Endothelial cell of umbilical vein (primary cell): ENCODE measurements around the gene SYT2.

Experiments
- MYC ChIP-seq: IDR thresholded peaks from one replicate; pipeline ENCODE4 v1.6.1; 2011; ENCODE audit warnings: mild to moderate bottlenecking, low read depth, low read length
- POLR2A ChIP-seq: IDR thresholded peaks from 2 replicates; pipeline ENCODE4 v1.6.1; 2012; ENCODE audit warnings: low read depth, mild to moderate bottlenecking, control low read depth, low read length
- POLR2AphosphoS5 ChIP-seq: IDR thresholded peaks from 2 replicates; pipeline ENCODE4 v1.6.1; 2012; ENCODE audit warnings: low read depth, mild to moderate bottlenecking, control low read depth, low read length, moderate library complexity; ENCODE audit not compliant: insufficient read depth
- TF ChIP-seq, protein P1 (sequence below), 2 donors: IDR thresholded peaks; 1 replicate in 1 of 2; 2 replicates in 1 of 2; pipeline ENCODE4 v1.5.1; 2011; ENCODE audit warnings: low read length in 2 of 2, mild to moderate bottlenecking in 2 of 2, moderate library complexity in 2 of 2, control low read depth in 1 of 2, inconsistent platforms in 1 of 2, low read depth in 1 of 2; ENCODE audit not compliant: insufficient read depth in 1 of 2; ENCODE audit errors: extremely low read depth in 1 of 2
- TF ChIP-seq, protein P2 (sequence below): IDR thresholded peaks from 2 replicates; pipeline ENCODE4 v1.6.1; 2011; ENCODE audit not compliant: insufficient read depth, insufficient read length

DNA sequence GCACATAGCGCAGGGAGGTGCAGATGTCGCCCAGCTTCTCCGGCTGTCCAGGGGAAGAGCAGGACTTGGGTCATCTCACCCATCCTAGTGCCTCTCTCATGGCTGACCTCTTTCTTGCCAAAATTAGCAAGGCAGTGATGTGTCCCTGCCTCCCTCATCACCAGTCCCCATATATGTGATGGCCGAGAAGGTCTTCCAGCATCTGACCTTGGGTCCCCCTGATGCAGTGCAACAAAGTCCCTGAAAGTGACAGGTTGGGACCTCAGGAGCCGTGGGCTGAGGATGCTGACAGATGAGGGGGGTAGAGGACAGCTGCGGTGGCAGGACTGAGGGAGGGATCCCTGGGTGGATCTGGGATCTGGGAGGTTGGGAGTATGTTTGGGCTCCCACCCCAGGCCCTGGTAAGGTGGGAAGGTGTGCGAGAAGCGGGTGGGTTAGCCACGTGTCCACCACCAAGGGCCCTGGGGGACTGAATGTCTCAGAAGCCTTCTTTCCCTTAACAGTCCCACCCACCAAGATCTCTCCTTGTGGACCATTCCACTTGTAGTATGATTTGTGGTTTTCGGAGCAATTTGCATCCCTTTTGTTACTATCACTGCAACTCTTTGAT, 109.7 kb downstream of the SYT2 start:
- TF ChIP-seq, protein P1, sequence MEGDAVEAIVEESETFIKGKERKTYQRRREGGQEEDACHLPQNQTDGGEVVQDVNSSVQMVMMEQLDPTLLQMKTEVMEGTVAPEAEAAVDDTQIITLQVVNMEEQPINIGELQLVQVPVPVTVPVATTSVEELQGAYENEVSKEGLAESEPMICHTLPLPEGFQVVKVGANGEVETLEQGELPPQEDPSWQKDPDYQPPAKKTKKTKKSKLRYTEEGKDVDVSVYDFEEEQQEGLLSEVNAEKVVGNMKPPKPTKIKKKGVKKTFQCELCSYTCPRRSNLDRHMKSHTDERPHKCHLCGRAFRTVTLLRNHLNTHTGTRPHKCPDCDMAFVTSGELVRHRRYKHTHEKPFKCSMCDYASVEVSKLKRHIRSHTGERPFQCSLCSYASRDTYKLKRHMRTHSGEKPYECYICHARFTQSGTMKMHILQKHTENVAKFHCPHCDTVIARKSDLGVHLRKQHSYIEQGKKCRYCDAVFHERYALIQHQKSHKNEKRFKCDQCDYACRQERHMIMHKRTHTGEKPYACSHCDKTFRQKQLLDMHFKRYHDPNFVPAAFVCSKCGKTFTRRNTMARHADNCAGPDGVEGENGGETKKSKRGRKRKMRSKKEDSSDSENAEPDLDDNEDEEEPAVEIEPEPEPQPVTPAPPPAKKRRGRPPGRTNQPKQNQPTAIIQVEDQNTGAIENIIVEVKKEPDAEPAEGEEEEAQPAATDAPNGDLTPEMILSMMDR (IDR thresholded peaks at IDR 0.05; ENCODE audit: extremely low read depth in 1 of 2, insufficient read depth in 1 of 2, low read depth in 1 of 2, low read length in 2 of 2), result no peak
- no peak for TF ChIP-seq POLR2A
- TF ChIP-seq POLR2AphosphoS5, result no peak
- TF ChIP-seq, protein P2, sequence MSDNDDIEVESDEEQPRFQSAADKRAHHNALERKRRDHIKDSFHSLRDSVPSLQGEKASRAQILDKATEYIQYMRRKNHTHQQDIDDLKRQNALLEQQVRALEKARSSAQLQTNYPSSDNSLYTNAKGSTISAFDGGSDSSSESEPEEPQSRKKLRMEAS, result no peak
- TF ChIP-seq MYC, result no peak
